H9 (cell line): Measurements from ENCODE around the gene TRIM67. TPM values are rescaled to one million over a fixed set of nuclear protein-coding genes. Genes with fewer than 3 reads are reported as not detected.
A peak's percentile ranks its signal among the peaks of the same experiment; 100 is the strongest.

Experiments
- DNase-seq: peaks from one replicate; pipeline ENCODE4 v3.0.0-alpha.2; 2017
- H2AFZ ChIP-seq: one replicate; pipeline ENCODE4 v1.6.1; 2013; ENCODE audit warnings: mild to moderate bottlenecking, low read length, control low read depth, moderate library complexity
- H2AK5ac ChIP-seq: 2 replicates; pipeline ENCODE4 v1.6.1; 2013; ENCODE audit warnings: low read length, control low read depth, mixed read lengths; ENCODE audit not compliant: insufficient read length
- H2BK120ac ChIP-seq: one replicate; pipeline ENCODE4 v1.6.1; 2013; ENCODE audit warnings: low read depth, mild to moderate bottlenecking, low read length, control low read depth, inconsistent platforms; ENCODE audit not compliant: poor library complexity, severe bottlenecking
- H2BK12ac ChIP-seq: 2 replicates; pipeline ENCODE4 v1.6.1; 2013; ENCODE audit warnings: low read length, control low read depth, mixed read lengths, low read depth; ENCODE audit not compliant: insufficient read length
- H2BK15ac ChIP-seq: 2 replicates; pipeline ENCODE4 v1.6.1; 2013; ENCODE audit warnings: low read depth, low read length, control low read depth
- H2BK20ac ChIP-seq: one replicate; pipeline ENCODE4 v1.6.1; 2013; ENCODE audit warnings: low read depth, mild to moderate bottlenecking, low read length, control low read depth, inconsistent platforms; ENCODE audit not compliant: poor library complexity, severe bottlenecking
- H2BK5ac ChIP-seq: 2 replicates; pipeline ENCODE4 v1.6.1; 2013; ENCODE audit warnings: low read length, control low read depth, mixed read lengths; ENCODE audit not compliant: insufficient read length
- H3K14ac ChIP-seq: 2 replicates; pipeline ENCODE4 v1.6.1; 2013; ENCODE audit warnings: low read length, control low read depth; ENCODE audit not compliant: insufficient read depth
- H3K18ac ChIP-seq: 2 replicates; pipeline ENCODE4 v1.6.1; 2013; ENCODE audit warnings: low read depth, mild to moderate bottlenecking, mixed read lengths, low read length, control low read depth; ENCODE audit not compliant: insufficient read length
- H3K23ac ChIP-seq: 2 replicates; pipeline ENCODE4 v1.6.1; 2013; ENCODE audit warnings: low read length, control low read depth, mixed read lengths, low read depth; ENCODE audit not compliant: insufficient read length
- H3K23me2 ChIP-seq: 2 replicates; pipeline ENCODE4 v1.6.1; 2013; ENCODE audit warnings: low read depth, mild to moderate bottlenecking, mixed read lengths, low read length, control low read depth; ENCODE audit not compliant: insufficient read length, poor library complexity, severe bottlenecking
- H3K27ac ChIP-seq: 2 replicates; pipeline ENCODE4 v1.5.1; 2013; ENCODE audit warnings: low read length, control low read depth, mixed read lengths, low read depth; ENCODE audit not compliant: insufficient read length
- H3K27me3 ChIP-seq: 2 replicates; pipeline ENCODE4 v1.6.1; 2013; ENCODE audit warnings: low read length, control low read depth, inconsistent platforms; ENCODE audit not compliant: insufficient read depth
- H3K4ac ChIP-seq: 2 replicates; pipeline ENCODE4 v1.6.1; 2013; ENCODE audit warnings: low read depth, mild to moderate bottlenecking, control low read depth, inconsistent platforms, low read length, moderate library complexity
- H3K4me1 ChIP-seq: 2 replicates; pipeline ENCODE4 v1.6.1; 2013; ENCODE audit warnings: low read length, control low read depth, inconsistent platforms; ENCODE audit not compliant: insufficient read depth
- H3K4me2 ChIP-seq: 2 replicates; pipeline ENCODE4 v1.6.1; 2013; ENCODE audit warnings: low read length, control low read depth, mixed read lengths; ENCODE audit not compliant: insufficient read length, insufficient read depth
- H3K56ac ChIP-seq: 2 replicates; pipeline ENCODE4 v1.6.1; 2013; ENCODE audit warnings: low read depth, mild to moderate bottlenecking, mixed read lengths, low read length, control low read depth; ENCODE audit not compliant: insufficient read length
- H3K79me1 ChIP-seq: 2 replicates; pipeline ENCODE4 v1.6.1; 2013; ENCODE audit warnings: low read depth, mild to moderate bottlenecking, moderate library complexity, low read length, control low read depth, inconsistent platforms; ENCODE audit not compliant: insufficient read depth, poor library complexity, severe bottlenecking
- H3K79me2 ChIP-seq: 2 replicates; pipeline ENCODE4 v1.6.1; 2013; ENCODE audit warnings: low read length, control low read depth, inconsistent platforms; ENCODE audit not compliant: insufficient read depth
- H3K9ac ChIP-seq: 2 replicates; pipeline ENCODE4 v1.6.1; 2013; ENCODE audit warnings: low read length, control low read depth, mixed read lengths; ENCODE audit not compliant: insufficient read length; ENCODE audit errors: extremely low read depth
- H3K9me3 ChIP-seq: one replicate; pipeline ENCODE4 v1.6.1; 2013; ENCODE audit warnings: low read depth, low read length, inconsistent platforms; ENCODE audit not compliant: control insufficient read depth
- H3T11ph ChIP-seq: one replicate; pipeline ENCODE4 v1.6.1; 2013; ENCODE audit warnings: mild to moderate bottlenecking, low read length, control low read depth, inconsistent platforms
- H4K20me1 ChIP-seq: one replicate; pipeline ENCODE4 v1.6.1; 2013; ENCODE audit not compliant: control insufficient read depth, insufficient read length, insufficient read depth
- H4K5ac ChIP-seq: 2 replicates; pipeline ENCODE4 v1.6.1; 2013; ENCODE audit warnings: low read depth, mild to moderate bottlenecking, mixed read lengths, low read length, control low read depth; ENCODE audit not compliant: insufficient read length
- H4K8ac ChIP-seq: replicated peaks from 2 replicates; pipeline ENCODE4 v1.6.1; 2013; ENCODE audit warnings: low read length, control low read depth, mixed read lengths, low read depth; ENCODE audit not compliant: insufficient read length
- H4K91ac ChIP-seq: 2 replicates; pipeline ENCODE4 v1.6.1; 2013; ENCODE audit warnings: low read depth, mild to moderate bottlenecking, moderate library complexity, mixed read lengths, low read length, control low read depth; ENCODE audit not compliant: insufficient read length
- H3K27ac Mint-ChIP-seq, 3 experiments: 2 replicates in 2 of 3; 3 replicates in 1 of 3; pipeline ENCODE4 v1.8.0; 2020 to 2021; ENCODE audit warnings: mixed read lengths in 3 of 3, mild to moderate bottlenecking in 1 of 3, moderate library complexity in 1 of 3
- H3K27me3 Mint-ChIP-seq: 2 replicates; pipeline ENCODE4 v1.8.0; 2021; ENCODE audit warnings: low read depth, mild to moderate bottlenecking, moderate library complexity, mixed read lengths
- H3K36me3 Mint-ChIP-seq, 3 experiments: 2 replicates in 2 of 3; 3 replicates in 1 of 3; pipeline ENCODE4 v1.8.0; 2020 to 2021; ENCODE audit warnings: low read depth in 3 of 3, mixed read lengths in 3 of 3; ENCODE audit not compliant: insufficient read depth in 1 of 3
- H3K4me1 Mint-ChIP-seq, 2 experiments: 2 replicates each; pipeline ENCODE4 v1.8.0; 2020; ENCODE audit warnings: mixed read lengths in 2 of 2
- H3K4me3 Mint-ChIP-seq, 2 experiments: 2 replicates in 1 of 2; 3 replicates in 1 of 2; pipeline ENCODE4 v1.8.0; 2020 to 2021; ENCODE audit warnings: mild to moderate bottlenecking in 2 of 2, mixed read lengths in 2 of 2, moderate library complexity in 1 of 2
- H3K9me3 Mint-ChIP-seq, 2 experiments: 2 replicates in 1 of 2; 3 replicates in 1 of 2; pipeline ENCODE4 v1.8.0; 2020; ENCODE audit warnings: mild to moderate bottlenecking in 2 of 2, mixed read lengths in 2 of 2, moderate library complexity in 1 of 2
- CTCF ChIP-seq: fragments of 200-600 bp; sonication (generic); conservative IDR thresholded peaks from 3 replicates; pipeline ENCODE4 v1.8.0; 2021; ENCODE audit warnings: antibody characterized with exemption, mild to moderate bottlenecking
- WGBS: extraction: QIAGEN DNeasy Blood & Tissue Kit; methylation state at CpG from one replicate; pipeline ENCODE4 v1.1.7; 2013; ENCODE audit warnings: missing lambda C conversion rate, low lambda C conversion rate, mixed read lengths; ENCODE audit not compliant: insufficient read length; ENCODE audit errors: extremely low coverage; 5-methylcytosine and 5-hydroxymethylcytosine counted together
- long read RNA-seq: library from polyadenylated mRNA; unstranded; transcript quantifications from one replicate; pipeline ENCODE4 v2.0.0, GENCODE V29; 2020
- total RNA-seq: library from RNA; stranded (reverse); gene quantifications from 2 replicates; pipeline ENCODE4 v1.2.1, GENCODE V29; 2021

Gene TRIM67
- total RNA-seq, result not detected in 2 replicates
- long read RNA-seq, result 0 reads

DNA sequence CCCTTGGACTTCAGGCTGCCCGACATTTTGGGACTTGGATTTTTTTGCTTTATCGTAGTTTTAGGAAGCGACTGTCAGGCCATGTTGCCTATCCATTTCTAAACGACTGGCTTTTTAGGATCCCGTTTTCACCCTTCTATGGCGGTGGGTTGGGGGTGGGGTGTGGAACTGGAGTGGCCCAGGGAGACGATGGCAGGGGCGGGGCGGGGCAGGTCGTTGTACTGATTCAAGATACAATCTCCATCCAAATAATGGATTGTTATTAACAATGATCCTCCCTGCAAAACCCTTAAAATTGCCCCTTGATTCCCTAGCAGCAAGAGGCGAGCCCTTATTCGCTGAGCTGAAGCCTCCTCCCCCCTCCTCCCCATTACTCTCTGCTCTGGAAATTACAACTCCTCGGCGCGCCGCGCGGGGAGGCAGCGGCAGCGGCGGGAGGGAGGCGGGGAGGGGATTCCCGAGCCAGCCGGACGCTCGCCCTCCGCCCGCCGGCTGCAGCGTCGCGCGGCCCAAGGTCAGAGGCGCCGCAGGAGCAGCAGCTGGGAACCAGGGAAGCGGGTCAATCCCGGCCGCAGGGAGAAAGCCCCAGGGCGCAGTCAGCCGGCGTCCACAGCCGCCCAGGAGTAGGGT lies at the start of gene TRIM67:
TSS of gene TRIM67 (plus strand) at position 392 of the 630 bp plus-strand sequence. CDS start 912 bp downstream, outside the sequence.
- no peak within 1 kb of the TSS for H2BK5ac ChIP-seq
- no peak within 1 kb of the TSS for H3K14ac ChIP-seq
- peak within 1 kb of the TSS; percentile 49 to 75 for H3K4me3 Mint-ChIP-seq
- H4K20me1 ChIP-seq, result no peaks in the 10 kb centered on the region
- peak within 1 kb of the TSS; percentile 76 for H3K4me2 ChIP-seq
- H3K79me1 ChIP-seq, result no peaks in the 10 kb centered on the region
- H3K23ac ChIP-seq, result no peak within 1 kb of the TSS
- no peak within 1 kb of the TSS for H4K8ac ChIP-seq
- no peak within 1 kb of the TSS for H2AFZ ChIP-seq
- no peaks in the 10 kb centered on the region for H3K79me2 ChIP-seq
- H3K9ac ChIP-seq, result no peak within 1 kb of the TSS
- no peaks in the 10 kb centered on the region for H3K4me1 ChIP-seq
- TF ChIP-seq CTCF, result no peak
- H3K36me3 Mint-ChIP-seq, result no peaks in the 10 kb centered on the region; a peak in 1 of 7 replicates
- H3K4ac ChIP-seq, result no peak within 1 kb of the TSS
- no peak within 1 kb of the TSS for H3T11ph ChIP-seq
- no peak within 1 kb of the TSS for H4K91ac ChIP-seq
- H3K4me1 Mint-ChIP-seq, result peaks cover 2 to 7% of the 10 kb centered on the region in 2 experiments; a peak in 2 of 4 replicates
- H3K9me3 Mint-ChIP-seq, result peaks cover 0 to 4% of the 10 kb centered on the region in 2 experiments; a peak in 1 of 5 replicates
- no peak within 1 kb of the TSS for H4K5ac ChIP-seq
- H3K9me3 ChIP-seq, result no peaks in the 10 kb centered on the region
- H2BK15ac ChIP-seq, result no peak within 1 kb of the TSS
- no peak within 1 kb of the TSS for H2AK5ac ChIP-seq
- no peak within 1 kb of the TSS for H2BK20ac ChIP-seq
- WGBS, result no CpG with 5 or more reads among the region's 42 CpGs
- H3K56ac ChIP-seq, result no peak within 1 kb of the TSS
- peak; percentile 55 for DNase-seq
- peaks cover 55% of the 10 kb centered on the region for H3K27me3 ChIP-seq
- H3K27ac ChIP-seq, result no peak within 1 kb of the TSS
- peaks cover 99% of the 10 kb centered on the region for H3K27me3 Mint-ChIP-seq
- H2BK120ac ChIP-seq, result no peak within 1 kb of the TSS
- peaks cover 17% of the 10 kb centered on the region for H3K23me2 ChIP-seq
- no peak within 1 kb of the TSS for H2BK12ac ChIP-seq
- no peak within 1 kb of the TSS for H3K18ac ChIP-seq
- H3K27ac Mint-ChIP-seq, result no peak within 1 kb of the TSS
